Measurements from ENCODE around the gene TSACC. TPM values are rescaled to one million over a fixed set of nuclear protein-coding genes. Genes with fewer than 3 reads are reported as not detected.
A peak's percentile ranks its signal among the peaks of the same experiment; 100 is the strongest.

TSACC gene
- total RNA-seq, 3 donors from 2014 or later = 0.87 TPM; not detected in 2

GRCh38 chr1:156384658-156385057 is 46.3 kb downstream of the TSACC start:
- H3K4me1 ChIP-seq (ENCODE audit: low read depth) = no peaks in the 10 kb centered on the region
- H3K36me3 ChIP-seq (ENCODE audit: low read depth) = no peaks in the 10 kb centered on the region
- no peaks in the 10 kb centered on the region for H3K9me3 ChIP-seq
- ATAC-seq (no peak), DNase-seq (no peak)
- intact Hi-C loops (cut with DNase I, micrococcal nuclease) = loop anchor here (2.0 to 10.0 kb wide), 3 partner anchors 60 to 230 kb away; partner anchors contain the start of gene HAPLN2 (in 1 of the 2)
- no peak for TF ChIP-seq CTCF (IDR thresholded peaks at IDR 0.05)
- no peak overlapping the region for H3K4me3 ChIP-seq

GRCh38 chr1:156385534-156386031 is 47.3 kb downstream of the TSACC start:
- intact Hi-C loops (cut with DNase I, micrococcal nuclease) = loop anchor here (2.0 to 10.0 kb wide), 3 partner anchors 59 to 229 kb away; partner anchors contain the start of gene HAPLN2 (in 1 of the 2)
- no peaks in the 10 kb centered on the region for H3K9me3 ChIP-seq
- peak; percentile 56 for ATAC-seq

DNA sequence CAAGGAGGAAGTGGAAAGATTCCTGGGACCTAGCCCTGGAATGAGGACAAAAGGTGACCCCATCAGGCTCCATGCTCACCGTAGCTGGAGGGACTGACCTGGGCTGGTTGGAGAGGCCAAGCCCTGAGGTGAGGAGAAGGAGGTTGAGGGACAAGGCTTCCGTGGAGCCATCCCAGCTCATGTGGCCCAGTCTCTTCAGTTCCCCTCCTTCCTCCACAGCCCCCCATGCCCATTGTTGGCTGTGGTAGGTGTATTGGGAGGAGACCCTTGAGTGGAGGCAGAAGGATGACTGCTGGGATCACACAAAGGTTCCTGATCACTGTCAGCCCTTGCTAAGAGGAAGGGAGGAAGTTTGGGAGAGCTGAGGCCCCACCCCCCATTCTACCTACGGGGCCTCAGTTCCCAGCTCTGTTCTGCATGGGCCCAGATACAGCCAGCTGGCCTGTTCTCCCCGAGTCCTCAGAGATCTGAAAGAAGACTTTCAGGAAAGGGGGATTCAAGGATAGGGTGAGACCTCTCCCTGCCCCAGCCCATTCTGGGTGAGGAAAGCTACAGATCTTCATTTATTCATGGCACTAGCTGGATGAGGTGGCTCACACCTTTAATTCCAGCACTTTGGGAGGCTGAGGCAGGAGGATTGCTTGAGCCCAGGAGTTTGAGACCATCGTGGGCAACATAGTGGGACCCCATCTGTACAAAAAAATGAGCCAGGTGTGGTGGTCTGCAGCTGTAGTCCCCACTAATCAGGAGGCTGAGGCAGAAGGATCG is 48.0 kb downstream of the TSACC start:
- Histone ChIP-seq H3K36me3 (ENCODE audit: low read depth) (no peaks in the 10 kb centered on the region), H3K4me3 (no peak overlapping the region), H3K9me3 (no peaks in the 10 kb centered on the region), H3K4me1 (ENCODE audit: low read depth) (no peaks in the 10 kb centered on the region)
- intact Hi-C loops (cut with DNase I, micrococcal nuclease) = loop anchor here in 1 of 2 donors (5.0 to 10.0 kb wide), 2 partner anchors 61 to 228 kb away; partner anchors contain the start of gene HAPLN2
- no peak for DNase-seq
- TF ChIP-seq CTCF (IDR thresholded peaks at IDR 0.05) = no peak
- ATAC-seq = no peak

More at GRCh38 chr1:156385534-156386031, 47.3 kb downstream of the TSACC start:
- Histone ChIP-seq H3K4me3 (no peak overlapping the region), H3K4me1 (ENCODE audit: low read depth) (no peaks in the 10 kb centered on the region), H3K36me3 (ENCODE audit: low read depth) (no peaks in the 10 kb centered on the region)
- peak; percentile 82 for TF ChIP-seq CTCF (IDR thresholded peaks at IDR 0.05)
- DNase-seq = peak in 2 of 3 donors; percentile 56 to 80

GRCh38 chr1:156386949-156387869 is 48.9 kb downstream of the TSACC start:
- Histone ChIP-seq H3K4me1 (ENCODE audit: low read depth) (no peaks in the 10 kb centered on the region), H3K9me3 (no peaks in the 10 kb centered on the region), H3K4me3 (no peak overlapping the region), H3K36me3 (ENCODE audit: low read depth) (no peaks in the 10 kb centered on the region)
- DNase-seq = no peak
- intact Hi-C loops (cut with DNase I, micrococcal nuclease) = loop anchor here in 1 of 2 donors (5.0 to 10.0 kb wide), 2 partner anchors 60 to 228 kb away; partner anchors contain the start of gene HAPLN2
- ATAC-seq = no peak
- TF ChIP-seq CTCF (IDR thresholded peaks at IDR 0.05) = no peak

GRCh38 chr1:156387870-156388173 is 49.5 kb downstream of the TSACC start:
- no peak for ATAC-seq
- intact Hi-C loops (cut with DNase I, micrococcal nuclease) = loop anchor here in 1 of 2 donors (5.0 to 10.0 kb wide), 2 partner anchors 59 to 227 kb away; partner anchors contain the start of gene HAPLN2

More at GRCh38 chr1:156387870-156388173, 49.5 kb downstream of the TSACC start:
- TF ChIP-seq CTCF (IDR thresholded peaks at IDR 0.05) = no peak
- H3K4me1 ChIP-seq (ENCODE audit: low read depth) = no peaks in the 10 kb centered on the region
- DNase-seq = no peak
- H3K36me3 ChIP-seq (ENCODE audit: low read depth) = no peaks in the 10 kb centered on the region
- no peak overlapping the region for H3K4me3 ChIP-seq
- no peaks in the 10 kb centered on the region for H3K9me3 ChIP-seq

Measured in mucosa of descending colon (tissue), 3 donors.